K562 (cell line): ENCODE data around the gene SYT8.

Source experiments
- NRF1 ChIP-seq, 2 experiments: fragments of 450-650 bp; IDR thresholded peaks in 1 of 2; conservative IDR thresholded peaks in 1 of 2; 2 replicates each; pipeline ENCODE4 v1.6.1; 2014; ENCODE audit warnings: mild to moderate bottlenecking in 2 of 2
- TOE1 ChIP-seq, 2 experiments: fragments of 450-650 bp in 1 of 2; sonication (generic) in 1 of 2; formaldehyde crosslinking in 1 of 2; IDR thresholded peaks; 2 replicates each; pipeline versions ENCODE4 v1.7.1 to v1.8.0; 2016 to 2022; ENCODE audit warnings: borderline replicate concordance in 2 of 2, mild to moderate bottlenecking in 2 of 2, antibody characterized with exemption in 1 of 2, inconsistent platforms in 1 of 2, low read depth in 1 of 2, missing genetic modification reagents in 1 of 2, moderate library complexity in 1 of 2
- ZC3H8 ChIP-seq: fragments of 450-650 bp; IDR thresholded peaks from 2 replicates; pipeline ENCODE4 v1.6.1; 2017
- ZFX ChIP-seq: sonication (generic); formaldehyde crosslinking; IDR thresholded peaks from 2 replicates; pipeline ENCODE4 v1.8.0; 2022; ENCODE audit warnings: mild to moderate bottlenecking, missing genetic modification reagents, moderate library complexity
- ZZZ3 ChIP-seq: fragments of 450-650 bp; IDR thresholded peaks from 2 replicates; pipeline ENCODE4 v1.6.1; 2016; ENCODE audit warnings: antibody characterized with exemption, mild to moderate bottlenecking, moderate library complexity
- TF ChIP-seq, protein P1 (sequence below): sonication (generic); formaldehyde crosslinking; IDR thresholded peaks from 2 replicates; pipeline ENCODE4 v1.8.0; 2022; ENCODE audit warnings: missing genetic modification reagents, mild to moderate bottlenecking, moderate library complexity, borderline replicate concordance
- TF ChIP-seq, protein P2 (sequence below): sonication (generic); formaldehyde crosslinking; IDR thresholded peaks from 2 replicates; pipeline ENCODE4 v1.9.0; 2022; ENCODE audit warnings: mild to moderate bottlenecking, missing genetic modification reagents

DNA sequence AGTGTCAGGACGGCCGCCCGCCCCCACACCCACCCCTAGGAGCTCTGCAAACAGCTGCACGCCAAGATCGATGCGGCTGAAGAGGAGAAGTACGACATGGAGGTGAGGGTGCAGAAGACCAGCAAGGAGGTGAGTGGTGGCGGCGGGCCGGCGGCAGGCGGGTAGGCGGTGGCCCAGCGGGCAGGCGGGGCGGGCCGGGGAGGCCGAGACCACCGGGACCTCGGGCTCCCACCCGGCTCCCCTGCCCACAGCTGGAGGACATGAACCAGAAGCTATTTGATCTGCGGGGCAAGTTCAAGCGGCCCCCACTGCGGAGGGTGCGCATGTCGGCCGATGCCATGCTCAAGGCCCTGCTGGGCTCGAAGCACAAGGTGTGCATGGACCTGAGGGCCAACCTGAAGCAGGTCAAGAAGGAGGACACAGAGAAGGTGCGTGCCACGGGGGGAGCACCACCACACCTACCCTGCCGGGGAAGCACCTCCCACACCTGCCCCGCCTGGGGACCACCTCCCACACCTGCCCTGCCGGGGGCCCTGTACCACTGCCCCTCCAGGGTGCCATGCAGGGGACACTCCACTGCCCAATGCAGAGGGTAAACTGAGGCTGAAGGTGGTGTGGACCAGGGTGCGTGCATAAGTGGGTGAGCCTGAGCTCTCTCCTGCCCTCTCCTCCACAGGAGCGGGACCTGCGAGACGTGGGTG lies 6.1 kb downstream of the SYT8 start:
- TF ChIP-seq, protein P1, sequence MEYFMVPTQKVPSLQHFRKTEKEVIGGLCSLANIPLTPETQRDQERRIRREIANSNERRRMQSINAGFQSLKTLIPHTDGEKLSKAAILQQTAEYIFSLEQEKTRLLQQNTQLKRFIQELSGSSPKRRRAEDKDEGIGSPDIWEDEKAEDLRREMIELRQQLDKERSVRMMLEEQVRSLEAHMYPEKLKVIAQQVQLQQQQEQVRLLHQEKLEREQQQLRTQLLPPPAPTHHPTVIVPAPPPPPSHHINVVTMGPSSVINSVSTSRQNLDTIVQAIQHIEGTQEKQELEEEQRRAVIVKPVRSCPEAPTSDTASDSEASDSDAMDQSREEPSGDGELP: no peak
- TF ChIP-seq ZFX (CRISPR knock-in tag) (no peak), ZC3H8 (no peak), TOE1 (IDR thresholded peaks at IDR 0.05; ENCODE audit: borderline replicate concordance) (no peak), TOE1 (CRISPR knock-in tag; IDR thresholded peaks at IDR 0.05; ENCODE audit: borderline replicate concordance, low read depth) (no peak), ZZZ3 (no peak), NRF1 (conservative IDR thresholded peaks at IDR 0.05 in 1 of 2, IDR thresholded peaks at IDR 0.05 in 1 of 2) (no peak)
- TF ChIP-seq, protein P2, sequence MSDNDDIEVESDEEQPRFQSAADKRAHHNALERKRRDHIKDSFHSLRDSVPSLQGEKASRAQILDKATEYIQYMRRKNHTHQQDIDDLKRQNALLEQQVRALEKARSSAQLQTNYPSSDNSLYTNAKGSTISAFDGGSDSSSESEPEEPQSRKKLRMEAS: no peak
